OCI-LY7 (cell line): ENCODE results near the gene CCDC127. TPM values are rescaled to one million over a fixed set of nuclear protein-coding genes. Genes with fewer than 3 reads are reported as not detected.

Experiments used
- BruUV-seq: library from RNA; stranded (reverse); fragments of 400-500 nt; replicated peaks from 2 replicates; lab custom pipeline; 2021; lab: Mats Ljungman, UMichigan
- CTCF ChIA-PET: fragments of 300-600 bp; sonication (Branson Sonifier 250); formaldehyde crosslinking; loops from one replicate; lab custom pipeline; 2022; ENCODE audit warnings: antibody characterized with exemption; ENCODE audit not compliant: unreplicated experiment; lab: Charles Lee
- POLR2A ChIA-PET: fragments of 300-600 bp; sonication (Branson Sonifier 250); formaldehyde crosslinking; loops from one replicate; lab custom pipeline; 2022; ENCODE audit warnings: antibody characterized with exemption; lab: Charles Lee
- DNase-seq: peaks from one replicate; pipeline ENCODE4 v3.0.0-alpha.2; 2015; ENCODE audit warnings: low spot score
- H2AFZ ChIP-seq: fragments of 200-600 bp; sonication (generic), shearing (Covaris generic); 2 replicates; pipeline ENCODE4 v1.6.1; 2014; ENCODE audit warnings: mild to moderate bottlenecking, antibody characterized with exemption, low read length, moderate library complexity
- H3K27ac ChIP-seq: fragments of 200-600 bp; sonication (generic); 2 replicates; pipeline ENCODE4 v1.5.1; 2014; ENCODE audit warnings: mixed run types, low read depth, mild to moderate bottlenecking, moderate library complexity, low read length, inconsistent platforms; ENCODE audit not compliant: poor library complexity, severe bottlenecking
- H3K36me3 ChIP-seq: fragments of 200-600 bp; sonication (generic); 2 replicates; pipeline ENCODE4 v1.6.1; 2014; ENCODE audit warnings: mild to moderate bottlenecking, antibody characterized with exemption, low read length, moderate library complexity, mixed read lengths; ENCODE audit not compliant: insufficient read depth
- H3K4me1 ChIP-seq: fragments of 200-600 bp; sonication (generic); 2 replicates; pipeline ENCODE4 v1.5.1; 2014; ENCODE audit warnings: mild to moderate bottlenecking, low read length; ENCODE audit not compliant: insufficient read depth, poor library complexity, severe bottlenecking
- H3K4me2 ChIP-seq: fragments of 200-600 bp; sonication (generic); 2 replicates; pipeline ENCODE4 v1.6.1; 2014; ENCODE audit warnings: mild to moderate bottlenecking, low read length
- H3K4me3 ChIP-seq: fragments of 200-600 bp; sonication (generic); 2 replicates; pipeline ENCODE4 v1.5.1; 2014; ENCODE audit warnings: mild to moderate bottlenecking, low read depth, low read length; ENCODE audit not compliant: poor library complexity, severe bottlenecking
- H3K79me2 ChIP-seq: fragments of 200-600 bp; sonication (generic); 2 replicates; pipeline ENCODE4 v1.6.1; 2016; ENCODE audit warnings: low read depth, mild to moderate bottlenecking, low read length, moderate library complexity, mixed read lengths; ENCODE audit not compliant: insufficient read depth
- H3K9me2 ChIP-seq: fragments of 200-600 bp; sonication (generic); 2 replicates; pipeline ENCODE4 v1.6.1; 2016; ENCODE audit warnings: mild to moderate bottlenecking, low read length, mixed read lengths; ENCODE audit not compliant: insufficient read depth
- H3K9me3 ChIP-seq: fragments of 200-600 bp; sonication (generic); 2 replicates; pipeline ENCODE4 v1.6.1; 2014; ENCODE audit warnings: mild to moderate bottlenecking, mixed run types, low read length, mixed read lengths
- H4K20me1 ChIP-seq: fragments of 200-600 bp; sonication (generic); 2 replicates; pipeline ENCODE4 v1.6.1; 2014; ENCODE audit warnings: mild to moderate bottlenecking, antibody characterized with exemption, low read length, moderate library complexity, mixed read lengths; ENCODE audit not compliant: insufficient read depth
- CTCF ChIP-seq: fragments of 200-600 bp; sonication (generic); conservative IDR thresholded peaks from 2 replicates; pipeline ENCODE4 v1.5.1; 2014; ENCODE audit warnings: mild to moderate bottlenecking, antibody characterized with exemption, low read length, moderate library complexity, mixed read lengths
- EZH2phosphoT487 ChIP-seq: fragments of 200-600 bp; sonication (generic); IDR thresholded peaks from 2 replicates; pipeline ENCODE4 v1.6.1; 2018; ENCODE audit warnings: low read depth, borderline replicate concordance, mild to moderate bottlenecking, mixed run types, antibody characterized with exemption, low read length, moderate library complexity, mixed read lengths
- intact Hi-C: fragments of 100-400 bp; cut with micrococcal nuclease; formaldehyde crosslinking; loops from one replicate; pipeline ENCODE4 v1.10.0; 2022; ENCODE audit not compliant: unreplicated experiment
- total RNA-seq, 2 experiments: library from RNA; depleted of rRNA in 1 of 2; stranded (reverse); fragments of >200 nt in 1 of 2; shearing (Covaris generic) in 1 of 2; gene quantifications; 2 replicates each; pipeline ENCODE4 v1.2.3, GENCODE V29; 2014 to 2022

The CCDC127 gene
- total RNA-seq, 2 experiments from 2014 or later = 10.8 to 12.4 TPM

- no peaks in the 10 kb centered on the region for H3K9me2 ChIP-seq
- H3K27ac ChIP-seq = no peak overlapping the region
- intact Hi-C loops = no loop called here
- no peak overlapping the region for H3K4me3 ChIP-seq
- DNase-seq = no peak
- no peaks in the 10 kb centered on the region for H4K20me1 ChIP-seq
- TF ChIP-seq CTCF (no peak), EZH2phosphoT487 (no peak)
- no peaks in the 10 kb centered on the region for H3K9me3 ChIP-seq
- no peaks in the 10 kb centered on the region for H3K4me1 ChIP-seq
- no peak overlapping the region for H3K4me2 ChIP-seq
- H3K36me3 ChIP-seq = no peaks in the 10 kb centered on the region
- no peaks in the 10 kb centered on the region for H3K79me2 ChIP-seq
- BruUV-seq = no TSS peak
- no peak overlapping the region for H2AFZ ChIP-seq
- ChIA-PET CTCF (no interaction called here), POLR2A (no interaction called here)
Measured at GRCh38 chr5:174291-174600, 43.7 kb downstream of the CCDC127 start.

- Histone ChIP-seq H3K9me2 (no peaks in the 10 kb centered on the region), H3K27ac (no peak overlapping the region), H2AFZ (no peak overlapping the region), H3K4me1 (no peaks in the 10 kb centered on the region), H3K79me2 (no peaks in the 10 kb centered on the region), H3K9me3 (no peaks in the 10 kb centered on the region), H3K4me3 (no peak overlapping the region), H3K36me3 (no peaks in the 10 kb centered on the region), H4K20me1 (no peaks in the 10 kb centered on the region), H3K4me2 (no peak overlapping the region)
- no TSS peak for BruUV-seq
- ChIA-PET POLR2A (no interaction called here), CTCF (no interaction called here)
- intact Hi-C loops = no loop called here
- no peak for TF ChIP-seq CTCF
- TF ChIP-seq EZH2phosphoT487 = no peak
- DNase-seq = no peak
Measured at GRCh38 chr5:173392-174290, 44.3 kb downstream of the CCDC127 start.

GRCh38 chr5:172841-173251 lies 45.1 kb downstream of the CCDC127 start:
- Histone ChIP-seq H3K36me3 (no peaks in the 10 kb centered on the region), H3K4me1 (no peaks in the 10 kb centered on the region), H3K4me3 (no peak overlapping the region), H3K4me2 (no peak overlapping the region), H2AFZ (no peak overlapping the region), H3K9me2 (no peaks in the 10 kb centered on the region), H3K79me2 (no peaks in the 10 kb centered on the region), H3K27ac (no peak overlapping the region), H4K20me1 (no peaks in the 10 kb centered on the region), H3K9me3 (no peaks in the 10 kb centered on the region)
- POLR2A ChIA-PET = no interaction called here
- no peak for TF ChIP-seq EZH2phosphoT487
- TF ChIP-seq CTCF = no peak
- DNase-seq = no peak
- no TSS peak for BruUV-seq
- intact Hi-C loops = no loop called here
- CTCF ChIA-PET = no interaction called here
